ENCODE data around the gene GNAO1.

GNAO1 gene

DNA sequence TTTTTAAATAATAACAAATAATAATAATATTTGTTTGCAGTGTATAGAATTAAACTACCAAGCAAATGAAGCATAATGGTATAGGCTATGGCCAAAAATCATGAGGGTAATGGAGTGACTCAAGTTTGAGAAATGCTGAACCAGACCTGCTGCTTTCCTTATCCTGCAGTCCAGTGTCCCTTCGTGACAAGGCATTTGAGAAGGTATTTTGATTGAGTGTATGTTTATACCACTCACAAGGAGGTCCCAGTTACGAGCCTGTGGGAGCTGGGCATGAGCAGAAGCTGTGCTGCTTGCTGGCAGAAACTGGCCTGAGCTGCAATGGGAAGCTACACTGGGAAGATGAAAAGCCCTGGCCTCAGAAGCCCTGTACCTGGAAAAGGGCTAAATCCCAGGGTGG, 50.3 kb downstream of the GNAO1 start:
- no peak for DNase-seq (ENCODE audit: low spot score)

DNA sequence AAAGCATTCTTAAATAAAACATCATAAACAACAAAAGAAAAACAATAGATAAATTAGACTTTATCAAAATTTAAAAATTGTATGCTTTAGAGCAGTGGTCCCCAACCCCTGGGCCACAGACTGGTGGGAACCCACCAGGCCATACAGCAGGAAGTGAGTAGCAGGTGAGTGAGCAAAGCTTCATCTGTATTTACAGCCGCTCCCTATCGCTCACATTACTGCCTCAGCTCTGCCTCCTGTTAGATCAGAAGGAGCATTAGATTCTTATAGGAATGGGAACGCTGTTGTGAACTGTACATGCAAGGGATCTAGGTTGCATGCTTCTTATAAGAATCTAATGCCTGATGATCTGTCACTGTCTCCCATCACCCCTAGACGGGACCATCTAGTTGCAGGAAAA, 51.5 kb downstream of the GNAO1 start:
- no peak for DNase-seq (ENCODE audit: low spot score)

DNA sequence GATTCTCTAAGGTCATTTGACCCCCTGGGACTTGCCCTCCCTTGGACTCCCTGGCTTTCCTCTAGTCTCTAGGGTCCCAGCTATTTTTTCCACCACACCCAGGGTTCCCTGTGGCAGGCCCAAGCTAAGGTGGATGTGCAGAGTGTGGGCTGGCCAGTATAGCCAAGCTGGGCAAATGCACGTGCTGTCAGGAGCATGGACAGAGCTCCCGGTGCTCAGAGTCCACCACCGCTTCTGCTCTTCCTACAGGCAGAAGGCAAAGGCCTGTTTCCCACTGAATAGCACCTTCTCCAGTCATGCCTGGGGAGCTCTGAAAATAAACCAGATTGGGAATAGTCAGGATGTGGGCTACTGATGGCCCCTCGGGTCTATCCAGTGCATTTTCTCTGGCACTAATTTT, 53.3 kb downstream of the GNAO1 start:
- DNase-seq (ENCODE audit: low spot score), result no peak

DNA sequence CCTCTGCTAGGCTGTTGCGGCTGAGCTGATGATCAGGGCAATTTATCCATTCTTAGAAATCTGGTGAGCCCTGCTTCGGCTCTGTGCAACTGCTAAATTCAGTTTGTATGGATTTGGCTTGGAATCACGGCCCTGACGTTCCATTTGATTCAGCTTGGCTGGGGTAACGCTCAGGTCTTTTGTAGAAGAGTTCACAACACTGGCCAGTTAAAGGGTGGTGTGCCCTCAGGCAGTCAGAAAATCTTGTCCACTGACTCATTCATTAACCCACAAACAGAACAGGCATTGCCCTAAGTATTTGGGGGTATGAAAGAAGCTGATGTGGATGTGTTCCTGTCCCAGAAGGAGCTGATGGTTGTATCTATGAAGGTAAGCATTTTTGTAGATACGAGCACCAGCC, 53.9 kb downstream of the GNAO1 start:
- no peak for DNase-seq (ENCODE audit: low spot score)

DNA sequence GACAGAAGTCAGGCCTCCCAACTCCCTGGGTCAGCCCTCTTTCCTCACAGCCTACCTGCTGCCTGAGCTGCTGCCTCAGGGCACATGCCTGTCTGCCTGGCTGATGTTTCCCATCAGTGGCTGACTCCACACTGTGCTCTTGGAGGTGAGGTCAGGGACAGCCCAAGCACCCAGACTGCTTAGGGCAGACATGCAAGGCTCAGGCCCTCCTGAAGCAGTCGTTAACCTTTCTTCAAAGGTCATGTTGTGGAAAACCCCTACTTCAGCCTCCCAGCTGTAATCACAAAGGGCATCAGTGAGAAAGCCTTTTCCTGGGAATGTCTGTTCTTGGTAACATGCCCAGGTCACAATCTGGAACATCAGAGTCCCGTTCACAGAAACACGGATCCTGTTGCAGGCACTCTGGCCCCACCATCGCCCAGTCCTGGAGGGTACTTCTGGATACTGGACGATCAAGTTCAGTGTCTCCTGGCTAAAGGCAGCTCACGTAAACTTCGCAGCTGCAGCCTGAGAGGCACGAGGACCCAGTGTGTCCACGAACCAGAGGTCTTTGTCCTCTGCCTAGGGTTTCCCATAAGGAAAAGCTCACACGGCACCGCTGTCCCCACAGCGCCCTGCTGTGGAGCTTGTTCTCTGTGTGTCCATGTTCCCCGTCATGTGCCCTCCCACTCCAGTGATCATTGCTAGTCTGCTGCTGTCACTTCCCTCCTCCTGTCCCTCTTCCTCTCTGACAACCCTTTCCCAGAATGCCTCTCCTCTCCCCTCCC, 54.9 kb downstream of the GNAO1 start:
- DNase-seq (ENCODE audit: low spot score), result no peak

DNA sequence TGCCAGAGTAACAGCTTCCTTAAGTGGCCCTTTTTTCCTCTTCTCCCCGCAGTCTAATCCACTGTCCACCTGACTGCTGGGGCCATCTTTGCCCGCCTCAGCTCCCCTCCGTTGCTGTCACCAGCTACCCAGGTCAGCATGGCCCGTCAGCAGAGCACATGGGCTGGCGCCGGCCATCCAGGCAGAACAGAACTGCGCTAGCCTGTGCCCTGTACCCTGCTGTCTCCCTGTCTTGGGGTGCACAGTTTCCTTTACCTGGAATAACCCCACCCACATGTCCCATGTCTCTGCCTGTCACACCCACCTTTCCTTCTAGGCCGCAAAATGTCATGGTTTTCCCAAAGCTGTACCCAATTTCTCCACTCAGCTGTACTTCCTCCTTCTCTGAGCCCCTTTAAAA, 55.7 kb downstream of the GNAO1 start:
- DNase-seq (ENCODE audit: low spot score), result no peak

DNA sequence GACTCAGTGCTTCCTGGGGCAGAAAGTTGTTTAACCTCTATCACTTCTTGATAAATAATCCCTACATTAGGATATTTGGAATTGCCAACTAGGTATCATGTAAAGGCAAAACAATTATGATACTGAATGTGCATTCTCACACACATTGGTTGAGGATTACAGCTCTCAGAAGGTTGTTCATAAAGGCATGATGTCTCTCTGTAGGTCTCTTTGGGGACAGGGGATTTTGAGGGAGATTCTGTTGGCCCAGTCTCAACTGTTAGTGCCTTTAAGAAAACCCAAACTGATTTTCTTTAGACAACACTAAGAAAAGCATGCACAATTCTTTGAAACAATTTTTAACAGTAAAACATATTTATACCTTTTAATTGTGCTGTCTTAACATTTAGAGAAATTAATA, 56.5 kb downstream of the GNAO1 start:
- DNase-seq (ENCODE audit: low spot score), result no peak

DNA sequence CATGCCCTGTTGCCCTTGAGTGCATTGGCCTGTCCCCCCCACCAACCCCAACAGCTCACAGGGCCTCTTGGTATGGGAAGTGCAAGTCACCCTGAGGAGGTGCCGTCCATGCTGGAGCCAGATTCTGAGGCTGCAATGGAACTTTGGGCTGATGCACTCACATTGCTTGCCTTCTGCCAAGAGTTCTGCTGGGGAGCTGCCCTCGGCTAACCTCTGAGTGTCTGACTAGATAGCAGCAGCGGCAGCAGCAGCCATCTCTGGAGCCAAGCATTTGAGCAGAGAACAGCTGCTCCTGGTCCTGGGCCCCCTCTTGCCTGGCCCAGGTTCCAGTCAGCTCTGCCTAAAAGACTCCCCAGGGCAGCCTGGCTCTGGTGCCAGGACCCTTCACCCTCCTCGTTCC, 61.5 kb downstream of the GNAO1 start:
- DNase-seq (ENCODE audit: low spot score), result no peak

DNA sequence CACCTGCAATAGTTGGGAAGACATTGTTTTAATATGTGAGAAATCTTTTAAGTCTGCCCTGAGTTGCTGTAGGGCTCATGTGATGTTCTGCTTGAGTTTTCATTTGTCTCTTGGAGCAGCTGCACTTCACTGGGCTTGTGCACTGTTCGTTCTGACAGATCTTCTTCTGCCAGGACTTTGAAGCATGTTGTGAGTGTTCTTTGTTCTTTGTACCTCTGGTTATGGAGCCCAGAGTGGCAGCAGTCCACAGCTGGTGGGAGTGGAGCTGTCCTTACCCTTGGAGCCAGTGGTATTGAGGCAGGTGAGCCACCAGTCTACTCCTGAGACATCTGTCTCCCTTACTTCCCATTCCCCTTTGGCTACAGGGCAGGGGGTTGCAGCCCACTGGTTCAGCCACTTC, 64.6 kb downstream of the GNAO1 start:
- no peak for DNase-seq (ENCODE audit: low spot score)

DNA sequence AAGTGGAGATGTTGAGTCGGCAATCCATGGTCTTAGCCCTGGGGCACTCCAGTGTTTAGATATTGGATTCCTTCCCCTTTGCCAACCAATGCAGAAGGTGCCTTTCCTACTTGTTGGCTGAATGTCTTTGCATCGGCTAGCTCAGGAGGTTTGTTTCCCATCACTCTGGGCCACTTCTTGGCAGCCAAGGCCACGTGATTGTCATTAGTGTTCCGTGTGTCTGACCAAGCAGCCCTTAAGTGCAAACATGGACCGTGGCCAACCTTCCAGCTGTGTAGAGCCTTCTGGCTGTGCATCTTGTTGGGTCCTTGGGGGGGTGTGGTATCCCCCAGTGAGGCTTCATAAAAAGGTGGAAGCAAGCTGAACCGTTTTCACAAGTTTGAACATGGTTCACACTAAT, 66.0 kb downstream of the GNAO1 start:
- no peak for DNase-seq (ENCODE audit: low spot score)

DNA sequence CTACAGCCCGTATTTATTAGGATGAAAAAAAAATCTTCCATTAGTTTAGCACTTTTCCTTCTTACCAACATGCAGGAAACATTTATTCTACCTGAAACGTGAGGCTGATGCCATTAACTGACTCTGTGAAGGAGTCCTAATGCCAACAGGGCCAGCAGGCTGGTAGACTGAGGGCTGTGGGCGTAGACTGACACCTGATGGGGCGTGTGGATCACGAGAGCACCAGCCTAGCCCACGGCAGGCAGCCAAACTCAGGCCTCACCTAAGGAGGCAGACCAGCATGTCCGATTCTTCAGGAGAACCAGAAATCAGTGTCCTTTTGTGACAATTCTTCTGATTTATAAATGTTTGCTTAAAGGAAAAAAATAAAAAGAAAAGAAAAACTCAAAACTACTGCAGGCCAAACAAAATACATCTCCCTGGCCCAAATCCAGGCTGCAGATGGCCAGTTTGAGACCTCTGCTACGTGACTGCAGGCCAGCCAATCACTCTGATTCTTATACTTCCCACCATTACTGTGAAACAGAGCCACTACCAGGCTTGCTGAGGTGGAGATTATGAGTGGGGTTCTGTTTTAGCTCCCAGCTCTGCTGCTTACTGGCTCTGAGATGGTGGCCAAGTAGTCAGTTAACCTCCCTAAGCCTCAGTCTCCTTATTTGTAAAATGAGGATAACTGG, 66.5 kb downstream of the GNAO1 start:
- DNase-seq (ENCODE audit: low spot score), result no peak

DNA sequence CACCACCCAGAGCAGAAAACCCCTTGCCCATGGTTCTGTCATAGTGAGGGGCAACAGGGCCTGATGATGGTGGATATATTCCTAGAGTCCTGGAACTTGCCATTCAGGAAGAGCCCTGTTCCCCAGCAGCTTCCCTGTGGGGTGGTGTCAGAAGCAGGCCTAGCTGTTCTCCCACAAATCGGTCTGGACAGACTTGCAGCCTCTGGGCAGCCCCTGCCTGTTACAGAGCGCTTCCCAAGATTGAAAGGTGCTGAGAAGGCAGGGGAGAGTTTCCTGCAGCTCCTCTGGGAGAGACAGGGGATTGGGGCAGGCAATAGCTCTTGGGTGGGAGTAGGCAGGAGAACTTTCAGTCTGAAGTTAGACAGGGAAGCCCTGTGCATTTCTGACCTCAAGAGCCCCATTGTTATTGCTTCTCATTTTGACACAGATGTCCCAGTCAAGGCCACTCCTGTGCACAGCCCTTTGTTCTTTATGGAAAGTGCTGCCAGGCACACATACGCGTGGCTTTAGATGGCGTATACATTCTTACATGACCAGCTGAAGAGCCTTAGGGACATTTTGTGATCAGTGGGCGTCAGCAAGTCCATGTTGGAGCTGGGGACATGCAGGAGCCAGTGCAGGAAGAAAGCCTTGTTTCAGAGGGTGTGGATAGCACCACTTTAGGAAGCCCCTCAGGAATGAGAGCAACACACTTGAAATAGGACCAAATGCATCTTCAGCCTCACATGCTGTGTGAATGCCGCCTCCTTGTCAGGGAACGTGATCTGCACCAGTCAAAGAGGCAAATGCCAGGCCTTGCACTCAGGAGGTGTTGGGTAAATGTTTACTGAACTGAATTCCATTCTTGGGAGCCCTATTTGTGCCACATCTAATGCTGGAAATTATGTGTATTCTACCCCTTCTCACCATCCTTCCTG, 67.5 kb downstream of the GNAO1 start:
- DNase-seq (ENCODE audit: low spot score), result no peak

DNA sequence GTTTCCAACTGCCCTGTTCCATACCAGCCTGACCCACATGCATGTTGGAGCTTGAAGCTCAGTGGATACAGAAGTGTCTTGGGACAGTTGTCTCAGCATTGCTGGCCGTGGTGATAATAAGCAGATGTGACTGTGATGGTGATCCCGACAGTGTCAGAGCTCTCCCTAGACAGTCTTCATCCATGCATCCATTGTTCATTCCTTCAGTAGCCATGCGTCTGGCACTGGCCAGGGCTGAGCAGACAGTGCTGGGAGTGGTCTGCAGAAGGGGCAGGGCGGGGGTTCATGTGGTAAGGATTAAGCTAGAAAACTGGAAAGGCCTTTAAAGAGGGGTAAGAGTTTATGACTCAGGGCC, 68.1 kb downstream of the GNAO1 start:
- no peak for DNase-seq (ENCODE audit: low spot score)

DNA sequence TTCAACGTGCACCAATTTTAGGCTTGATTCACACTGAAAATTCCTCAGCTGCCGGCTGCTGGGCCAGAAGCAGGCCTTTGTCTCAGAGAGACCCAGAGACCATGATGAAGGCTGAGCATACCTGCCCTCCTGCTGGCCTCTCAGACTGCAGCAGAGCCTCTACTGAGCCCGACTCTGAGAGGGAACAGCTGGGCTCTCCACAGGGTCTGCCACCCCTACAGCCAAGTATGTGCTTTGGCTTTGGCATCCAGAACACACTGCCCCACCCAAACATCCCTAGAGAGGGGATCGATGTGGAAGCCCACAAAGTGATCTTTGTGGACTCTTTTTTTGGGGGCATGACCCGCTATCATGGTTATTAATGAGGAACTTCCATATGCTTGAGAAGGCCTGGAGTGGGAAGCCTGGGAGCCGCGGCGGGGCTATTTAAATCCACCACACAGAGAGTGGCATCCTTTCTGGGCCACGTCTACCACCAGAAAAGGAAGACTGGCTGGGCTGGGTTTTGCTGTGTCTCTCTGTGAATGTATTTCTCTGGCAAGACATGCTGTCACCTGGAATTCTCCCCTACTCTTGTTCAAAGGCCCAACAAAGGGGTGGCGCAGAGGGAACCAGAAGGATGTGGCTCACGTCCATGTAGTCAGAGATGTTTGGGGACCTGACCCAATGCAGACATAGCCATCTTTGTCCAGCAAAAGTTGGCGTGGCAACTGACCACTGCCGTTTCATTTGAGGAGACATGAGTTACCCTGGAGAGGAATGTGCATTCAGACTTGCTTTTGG, 69.3 kb downstream of the GNAO1 start:
- no peak for DNase-seq (ENCODE audit: low spot score)

DNA sequence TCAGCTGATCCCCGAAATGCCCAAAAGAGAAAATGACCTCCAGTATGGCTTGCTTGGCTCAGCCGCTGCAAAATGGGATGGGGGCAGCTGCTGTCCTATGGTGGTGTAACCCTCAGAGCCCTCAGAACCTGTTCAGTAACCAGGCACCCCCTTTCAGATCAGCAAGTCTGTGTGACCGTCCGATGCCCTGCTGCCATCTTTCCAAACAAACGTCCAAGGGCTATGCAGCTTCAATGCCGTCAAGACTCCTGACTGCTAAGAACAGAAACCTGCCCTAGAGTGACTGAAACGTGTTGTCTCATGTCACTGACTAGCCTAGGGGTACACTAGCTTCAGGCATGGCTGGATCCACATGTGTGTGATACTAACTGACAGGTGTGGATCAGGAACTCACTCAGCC, 70.4 kb downstream of the GNAO1 start:
- no peak for DNase-seq (ENCODE audit: low spot score)

DNA sequence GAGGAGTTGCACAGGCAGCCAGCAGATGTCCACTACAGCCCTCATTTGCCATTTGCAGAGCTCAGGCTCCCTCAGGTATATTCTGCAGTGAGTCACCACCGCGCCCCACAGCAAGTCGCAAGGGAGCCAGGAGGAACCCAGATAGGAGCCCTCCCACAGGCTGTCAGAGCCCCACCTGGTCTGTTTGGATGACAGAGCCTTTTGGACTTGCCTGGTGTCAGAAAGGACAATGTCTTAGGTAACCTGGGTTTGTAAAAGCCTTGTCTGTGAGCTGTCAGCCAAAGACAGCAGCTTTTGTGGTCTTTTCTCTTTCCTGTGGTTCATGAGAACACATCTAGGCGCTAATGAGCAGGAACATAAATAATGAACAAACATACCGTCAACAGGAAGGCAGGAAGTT, 70.9 kb downstream of the GNAO1 start:
- DNase-seq (ENCODE audit: low spot score), result no peak

DNA sequence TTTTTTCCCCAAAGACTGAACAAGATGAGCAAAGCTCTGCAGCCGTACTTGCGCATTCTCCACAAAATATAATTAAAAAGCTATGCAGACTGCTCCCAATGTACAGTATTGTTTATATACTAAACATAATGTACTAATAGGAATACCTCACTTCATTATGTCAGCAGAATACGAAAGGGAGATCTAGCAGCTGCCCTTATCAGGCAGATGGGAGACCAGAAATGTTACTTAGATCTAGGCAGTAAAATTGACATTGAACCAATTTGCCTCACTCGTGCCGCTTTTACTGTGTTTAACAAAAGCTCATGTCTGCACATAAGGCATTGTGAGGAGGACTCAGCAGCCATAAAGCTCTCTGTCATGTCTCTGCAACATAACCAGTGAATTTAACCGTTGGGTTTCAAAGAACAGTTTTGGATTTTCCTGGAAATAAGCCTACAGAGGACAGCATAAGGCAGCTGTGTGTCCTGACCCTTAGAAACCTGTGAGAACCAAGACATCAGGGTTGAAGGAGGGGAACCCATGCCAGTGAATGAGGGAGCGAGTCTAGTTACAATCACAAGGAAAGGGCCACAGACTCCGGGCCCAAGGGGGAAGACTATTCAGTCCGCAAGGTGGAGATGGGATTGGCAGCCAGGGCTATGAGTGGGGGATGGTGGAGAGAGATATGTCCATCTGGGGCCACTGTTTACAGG, 71.4 kb downstream of the GNAO1 start:
- no peak for DNase-seq (ENCODE audit: low spot score)

DNA sequence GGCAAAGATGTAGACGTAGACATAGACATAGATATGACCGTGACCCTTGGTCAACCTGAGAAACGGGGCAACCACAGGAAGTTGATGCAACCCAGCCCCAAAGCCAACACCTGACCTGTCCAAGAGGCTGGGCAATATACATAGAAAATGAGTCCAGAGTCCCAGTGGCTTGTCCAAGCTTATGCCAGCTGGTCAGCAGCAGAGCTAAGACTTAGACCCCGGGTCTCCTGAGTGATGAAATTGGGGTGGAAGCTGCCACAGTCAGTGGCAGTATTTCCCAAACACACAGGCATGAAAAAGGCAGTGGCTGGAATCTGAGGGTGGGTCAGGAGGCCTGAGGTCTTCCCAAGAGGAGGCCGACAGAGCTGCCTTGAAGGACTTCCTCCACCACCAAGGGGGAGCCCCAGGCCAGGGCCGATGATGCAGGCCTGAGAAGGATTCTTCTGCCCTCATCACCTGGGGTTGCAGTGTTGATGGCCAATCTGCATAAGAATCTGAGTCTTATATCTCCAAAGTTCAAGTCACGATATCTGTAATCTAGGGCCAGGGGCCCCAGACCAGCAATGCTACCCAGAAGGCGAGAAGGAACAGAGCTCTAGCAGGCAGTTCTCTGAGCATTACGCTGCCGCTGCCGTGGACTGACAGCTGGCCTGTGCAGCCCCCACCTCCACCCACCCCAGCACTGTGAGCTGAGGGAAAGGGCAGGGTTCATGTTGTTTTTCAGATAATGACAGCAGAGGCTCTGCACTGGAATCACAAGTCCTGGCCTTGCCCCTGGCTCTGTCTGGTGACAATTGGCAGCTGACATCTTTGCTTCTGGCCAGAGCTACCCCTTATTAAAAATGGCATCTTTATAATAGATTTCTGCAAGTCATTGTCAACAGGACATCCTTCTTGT, 72.7 kb downstream of the GNAO1 start:
- DNase-seq (ENCODE audit: low spot score), result peak; percentile 48

DNA sequence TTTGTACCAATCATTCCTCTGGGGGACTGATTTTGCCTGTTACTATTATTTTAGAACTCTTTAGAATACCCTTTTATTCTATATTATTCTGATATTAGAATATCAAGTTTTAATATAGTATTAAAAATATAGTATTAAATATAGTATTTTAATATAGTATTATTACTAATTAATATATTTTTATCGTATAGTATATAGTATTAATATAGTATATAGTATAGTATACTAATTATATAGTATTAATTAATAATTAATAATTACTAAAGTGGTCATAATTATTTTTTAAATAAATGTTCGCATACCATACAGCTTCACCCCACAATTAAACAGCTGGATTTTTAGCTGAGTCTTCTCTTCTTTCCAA, 73.3 kb downstream of the GNAO1 start:
- no peak for DNase-seq (ENCODE audit: low spot score)

DNA sequence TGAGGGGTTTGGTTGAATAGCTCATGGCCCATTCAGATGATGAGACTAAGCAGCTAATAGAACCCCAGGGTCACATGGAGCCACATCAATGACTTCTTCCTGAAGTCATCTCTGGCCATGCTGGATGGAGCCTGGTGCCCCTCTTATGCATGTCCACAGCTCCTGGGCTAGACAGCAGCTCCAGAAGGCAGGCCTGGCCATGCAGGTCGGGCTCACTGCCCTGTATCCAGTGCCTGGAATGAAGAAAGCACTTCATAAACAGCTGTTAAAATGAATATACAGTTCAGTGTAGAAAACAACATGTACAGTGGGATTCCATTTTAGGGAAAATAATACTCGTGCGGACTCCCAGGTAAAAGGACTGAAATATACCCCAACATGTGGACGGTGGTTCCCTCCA, 73.9 kb downstream of the GNAO1 start:
- DNase-seq (ENCODE audit: low spot score), result no peak

DNA sequence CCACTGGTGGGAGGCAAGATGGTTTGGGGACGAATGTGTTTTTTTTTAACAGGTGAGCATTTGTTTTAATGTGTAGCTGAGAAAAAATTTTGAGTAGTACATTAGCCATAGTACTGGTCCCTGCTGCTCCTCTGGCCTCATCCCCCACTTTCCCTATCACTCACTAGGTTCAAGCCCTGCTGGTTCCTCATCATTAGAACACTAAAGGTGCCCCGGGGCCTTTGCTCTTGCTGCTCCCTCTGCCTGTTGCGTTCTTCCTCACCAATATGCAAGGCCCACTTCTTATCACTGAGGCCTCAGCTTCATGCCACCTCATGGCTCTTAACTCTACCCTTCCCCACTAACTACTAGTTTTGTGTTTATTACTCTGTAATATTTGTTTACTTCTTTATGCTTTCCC, 74.5 kb downstream of the GNAO1 start:
- DNase-seq (ENCODE audit: low spot score), result no peak

Data from HuH-7 (cell line).